ENCODE measurements around the gene ADAMTS3. TPM values are rescaled to one million over a fixed set of nuclear protein-coding genes. Genes with fewer than 3 reads are reported as not detected.

ADAMTS3 gene
- total RNA-seq, 1 donor from 2014 or later: 2.7 TPM

DNA sequence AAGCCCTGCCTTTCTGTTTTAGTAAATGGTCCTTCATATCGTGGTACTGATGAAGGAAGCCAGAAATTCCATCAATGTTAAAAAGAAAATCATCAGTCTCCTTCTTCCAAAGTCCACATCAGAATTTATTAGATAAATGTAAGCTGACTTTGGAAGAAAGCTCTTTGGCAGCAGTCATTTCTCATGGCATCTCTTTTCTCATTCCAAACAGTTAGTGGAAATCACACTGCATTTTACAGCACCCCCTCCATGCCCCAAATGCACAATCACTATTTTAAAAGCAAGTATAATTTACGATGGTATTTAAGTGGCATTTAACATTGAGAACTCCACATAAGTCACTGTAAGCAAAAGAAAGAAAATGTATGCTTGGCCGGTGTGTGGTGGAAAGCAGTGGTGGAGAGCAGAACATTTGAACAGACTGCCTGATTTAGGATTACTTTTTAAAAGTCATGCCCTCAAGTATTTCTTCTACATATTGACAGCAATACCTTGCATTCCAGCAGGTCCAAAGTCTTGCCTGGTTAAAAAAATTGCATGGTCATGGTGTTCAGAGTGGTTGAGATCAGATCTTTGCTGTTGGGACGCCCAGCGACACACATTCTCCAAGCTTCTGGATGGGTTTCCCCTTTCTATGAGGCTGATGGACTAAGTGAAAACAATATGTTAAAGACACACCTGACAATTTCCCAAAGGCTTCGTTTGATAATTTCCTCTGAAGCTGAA, 248.6 kb downstream of the ADAMTS3 start:
- H3K9me3 ChIP-seq: no peaks in the 10 kb centered on the region
- H3K27ac ChIP-seq: no peak overlapping the region
- TF ChIP-seq, protein P1, sequence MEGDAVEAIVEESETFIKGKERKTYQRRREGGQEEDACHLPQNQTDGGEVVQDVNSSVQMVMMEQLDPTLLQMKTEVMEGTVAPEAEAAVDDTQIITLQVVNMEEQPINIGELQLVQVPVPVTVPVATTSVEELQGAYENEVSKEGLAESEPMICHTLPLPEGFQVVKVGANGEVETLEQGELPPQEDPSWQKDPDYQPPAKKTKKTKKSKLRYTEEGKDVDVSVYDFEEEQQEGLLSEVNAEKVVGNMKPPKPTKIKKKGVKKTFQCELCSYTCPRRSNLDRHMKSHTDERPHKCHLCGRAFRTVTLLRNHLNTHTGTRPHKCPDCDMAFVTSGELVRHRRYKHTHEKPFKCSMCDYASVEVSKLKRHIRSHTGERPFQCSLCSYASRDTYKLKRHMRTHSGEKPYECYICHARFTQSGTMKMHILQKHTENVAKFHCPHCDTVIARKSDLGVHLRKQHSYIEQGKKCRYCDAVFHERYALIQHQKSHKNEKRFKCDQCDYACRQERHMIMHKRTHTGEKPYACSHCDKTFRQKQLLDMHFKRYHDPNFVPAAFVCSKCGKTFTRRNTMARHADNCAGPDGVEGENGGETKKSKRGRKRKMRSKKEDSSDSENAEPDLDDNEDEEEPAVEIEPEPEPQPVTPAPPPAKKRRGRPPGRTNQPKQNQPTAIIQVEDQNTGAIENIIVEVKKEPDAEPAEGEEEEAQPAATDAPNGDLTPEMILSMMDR (IDR thresholded peaks at IDR 0.05): no peak
- no peak for TF ChIP-seq POLR2AphosphoS5 (IDR thresholded peaks at IDR 0.05; ENCODE audit: insufficient read depth in 1 of 2, low read depth in 1 of 2)
- no peak for TF ChIP-seq POLR2A (IDR thresholded peaks at IDR 0.05)
- intact Hi-C loops (cut with DNase I): no loop called here
- no peaks in the 10 kb centered on the region for H3K36me3 ChIP-seq
- H3K4me3 ChIP-seq: no peak overlapping the region
- DNase-seq (ENCODE audit: extremely low spot score in 2 of 2): no peak
- H3K27me3 ChIP-seq: no peaks in the 10 kb centered on the region
- peaks cover 13% of the 10 kb centered on the region for H3K4me1 ChIP-seq

DNA sequence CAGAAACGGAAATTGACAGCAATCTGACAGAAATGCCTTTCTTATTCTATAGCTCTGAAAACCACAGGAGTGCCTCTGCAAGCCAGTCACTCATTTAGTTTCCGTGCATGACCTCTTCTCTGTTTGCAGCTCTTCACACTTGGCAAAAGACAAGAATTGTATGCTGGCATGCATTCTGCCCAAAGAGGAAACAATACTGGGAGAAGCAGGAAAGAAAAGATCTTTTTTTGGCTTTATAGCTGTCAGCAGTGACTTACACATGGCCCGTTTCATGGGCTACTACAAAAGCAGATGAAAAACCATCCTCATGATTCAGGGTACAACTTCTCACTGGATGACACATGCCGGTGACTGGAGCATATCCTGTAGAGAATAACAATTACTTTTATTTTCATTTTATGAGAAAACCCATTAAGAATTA, 249.4 kb downstream of the ADAMTS3 start:
- Histone ChIP-seq H3K4me3 (no peak overlapping the region), H3K9me3 (no peaks in the 10 kb centered on the region), H3K36me3 (no peaks in the 10 kb centered on the region), H3K27me3 (no peaks in the 10 kb centered on the region), H3K27ac (no peak overlapping the region), H3K4me1 (peaks cover 17% of the 10 kb centered on the region)
- no peak for DNase-seq (ENCODE audit: extremely low spot score in 2 of 2)
- intact Hi-C loops (cut with DNase I): no loop called here
- TF ChIP-seq POLR2AphosphoS5 (IDR thresholded peaks at IDR 0.05; ENCODE audit: insufficient read depth in 1 of 2, low read depth in 1 of 2) (no peak), POLR2A (IDR thresholded peaks at IDR 0.05) (no peak)
- TF ChIP-seq, protein P1 (IDR thresholded peaks at IDR 0.05): no peak

DNA sequence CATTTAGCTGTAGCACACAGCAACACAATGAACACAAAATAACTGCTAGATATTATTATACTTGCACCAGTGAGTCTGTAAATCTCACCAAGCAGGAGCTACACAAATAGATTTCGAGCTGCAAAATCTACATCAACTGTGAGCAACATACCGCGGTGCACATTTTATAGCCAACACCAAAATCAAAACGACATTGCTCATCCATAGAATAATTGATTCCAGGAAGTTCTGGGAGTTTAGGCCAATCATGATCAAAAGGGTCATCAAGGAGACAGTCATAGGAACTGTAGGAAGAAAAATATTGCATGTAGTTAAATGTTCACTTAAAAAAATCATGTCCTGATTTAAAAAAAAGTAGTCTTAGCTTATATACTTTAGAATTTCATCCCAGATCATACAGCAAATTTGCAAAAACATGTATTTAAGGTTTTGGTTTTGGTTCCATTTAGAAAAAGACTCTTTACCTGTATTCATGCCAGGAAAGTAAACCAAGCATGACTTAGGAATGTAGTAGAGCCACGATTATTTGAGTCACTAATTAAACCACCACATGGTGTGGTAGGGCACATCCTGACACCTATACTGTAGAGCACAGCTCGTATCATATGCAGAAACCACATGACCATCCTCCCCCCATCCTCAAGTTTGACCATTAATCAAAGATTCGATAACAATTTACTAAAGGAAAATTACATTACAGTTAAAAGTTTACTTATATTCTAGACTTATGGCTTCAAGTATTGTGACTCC, 250.4 kb downstream of the ADAMTS3 start:
- Histone ChIP-seq H3K36me3 (no peaks in the 10 kb centered on the region), H3K9me3 (no peaks in the 10 kb centered on the region), H3K4me1 (peaks cover 20% of the 10 kb centered on the region), H3K4me3 (no peak overlapping the region), H3K27me3 (no peaks in the 10 kb centered on the region), H3K27ac (no peak overlapping the region)
- TF ChIP-seq, protein P1 (IDR thresholded peaks at IDR 0.05): no peak
- TF ChIP-seq POLR2A (IDR thresholded peaks at IDR 0.05) (no peak), POLR2AphosphoS5 (IDR thresholded peaks at IDR 0.05; ENCODE audit: insufficient read depth in 1 of 2, low read depth in 1 of 2) (no peak)
- no peak for DNase-seq (ENCODE audit: extremely low spot score in 2 of 2)
- intact Hi-C loops (cut with DNase I): no loop called here

DNA sequence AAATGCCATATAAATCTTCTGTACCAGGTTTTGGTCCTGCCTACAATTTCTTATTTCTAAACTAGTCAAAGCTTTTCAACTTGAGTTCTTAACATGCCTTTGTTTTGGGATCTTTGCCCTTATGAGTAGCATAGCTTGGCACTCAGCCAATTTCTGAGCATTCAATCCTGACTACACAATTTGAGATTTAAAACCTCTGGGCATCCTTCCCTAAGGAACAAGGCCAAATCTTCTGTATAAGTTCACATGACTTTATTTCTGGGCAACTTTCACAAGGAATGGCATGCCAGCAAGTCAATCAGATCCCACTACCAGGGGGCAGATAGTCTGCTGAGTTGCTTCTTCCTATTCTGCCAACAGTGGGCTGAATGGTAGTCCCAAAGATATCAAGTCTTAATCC, 254.2 kb downstream of the ADAMTS3 start:
- no peaks in the 10 kb centered on the region for H3K27me3 ChIP-seq
- H3K4me1 ChIP-seq: peaks cover 32% of the 10 kb centered on the region
- H3K9me3 ChIP-seq: no peaks in the 10 kb centered on the region
- no peak overlapping the region for H3K27ac ChIP-seq
- no peak for DNase-seq (ENCODE audit: extremely low spot score in 2 of 2)
- H3K36me3 ChIP-seq: no peaks in the 10 kb centered on the region
- intact Hi-C loops (cut with DNase I): no loop called here
- H3K4me3 ChIP-seq: no peak overlapping the region
- no peak for TF ChIP-seq POLR2AphosphoS5 (IDR thresholded peaks at IDR 0.05; ENCODE audit: insufficient read depth in 1 of 2, low read depth in 1 of 2)
- TF ChIP-seq, protein P1 (IDR thresholded peaks at IDR 0.05): no peak
- no peak for TF ChIP-seq POLR2A (IDR thresholded peaks at IDR 0.05)

GRCh38 chr4:72313121-72313520, 255.9 kb downstream of the ADAMTS3 start:
- DNase-seq (ENCODE audit: extremely low spot score in 2 of 2): no peak
- Histone ChIP-seq H3K9me3 (no peaks in the 10 kb centered on the region), H3K4me1 (peaks cover 25% of the 10 kb centered on the region), H3K27ac (no peak overlapping the region), H3K4me3 (no peak overlapping the region), H3K36me3 (no peaks in the 10 kb centered on the region), H3K27me3 (no peaks in the 10 kb centered on the region)
- TF ChIP-seq POLR2A (IDR thresholded peaks at IDR 0.05) (no peak), POLR2AphosphoS5 (IDR thresholded peaks at IDR 0.05; ENCODE audit: insufficient read depth in 1 of 2, low read depth in 1 of 2) (no peak)
- TF ChIP-seq, protein P1 (IDR thresholded peaks at IDR 0.05): no peak
- intact Hi-C loops (cut with DNase I): no loop called here
